Spleen (tissue), 7 donors: ENCODE results near the gene LAMP2.

ENCODE experiments used
- POLR2A ChIP-seq, 3 donors: fragments of 450-650 bp; IDR thresholded peaks; one replicate each; pipeline ENCODE4 v1.5.1; 2017; ENCODE audit warnings: antibody characterized with exemption in 3 of 3, mild to moderate bottlenecking in 1 of 3
- POLR2AphosphoS5 ChIP-seq, 3 donors: sonication (generic); formaldehyde crosslinking; IDR thresholded peaks; one replicate each; pipeline ENCODE4 v1.5.1; 2017; ENCODE audit warnings: antibody characterized with exemption in 3 of 3
- TF ChIP-seq, protein P1 (sequence below), 11 experiments: fragments of 200-600 bp in 7 of 11; fragments of 450-650 bp in 4 of 11; sonication (generic) in 4 of 11; IDR thresholded peaks in 8 of 11; conservative IDR thresholded peaks in 3 of 11; 1 replicate in 7 of 11; 2 replicates in 4 of 11; pipeline versions ENCODE4 v1.4.0 to v1.8.0; 2016 to 2021; ENCODE audit warnings: antibody characterized with exemption in 11 of 11, inconsistent platforms in 4 of 11, mild to moderate bottlenecking in 1 of 11
- donor health status: DM: no; HTN: no; CAD: no; lungs with moderate emphysema.
- donor health status: DM: no; HTN: no; CAD: no.
- donor health status: DM: no; HTN: no; CAD: no.

GRCh38 chrX:120452131-120452530 lies 17.0 kb downstream of the LAMP2 start:
- TF ChIP-seq, protein P1, sequence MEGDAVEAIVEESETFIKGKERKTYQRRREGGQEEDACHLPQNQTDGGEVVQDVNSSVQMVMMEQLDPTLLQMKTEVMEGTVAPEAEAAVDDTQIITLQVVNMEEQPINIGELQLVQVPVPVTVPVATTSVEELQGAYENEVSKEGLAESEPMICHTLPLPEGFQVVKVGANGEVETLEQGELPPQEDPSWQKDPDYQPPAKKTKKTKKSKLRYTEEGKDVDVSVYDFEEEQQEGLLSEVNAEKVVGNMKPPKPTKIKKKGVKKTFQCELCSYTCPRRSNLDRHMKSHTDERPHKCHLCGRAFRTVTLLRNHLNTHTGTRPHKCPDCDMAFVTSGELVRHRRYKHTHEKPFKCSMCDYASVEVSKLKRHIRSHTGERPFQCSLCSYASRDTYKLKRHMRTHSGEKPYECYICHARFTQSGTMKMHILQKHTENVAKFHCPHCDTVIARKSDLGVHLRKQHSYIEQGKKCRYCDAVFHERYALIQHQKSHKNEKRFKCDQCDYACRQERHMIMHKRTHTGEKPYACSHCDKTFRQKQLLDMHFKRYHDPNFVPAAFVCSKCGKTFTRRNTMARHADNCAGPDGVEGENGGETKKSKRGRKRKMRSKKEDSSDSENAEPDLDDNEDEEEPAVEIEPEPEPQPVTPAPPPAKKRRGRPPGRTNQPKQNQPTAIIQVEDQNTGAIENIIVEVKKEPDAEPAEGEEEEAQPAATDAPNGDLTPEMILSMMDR (IDR thresholded peaks at IDR 0.05 in 8 of 11, conservative IDR thresholded peaks at IDR 0.05 in 3 of 11), result peak in 3 of 11 experiments; percentile 11 to 32 (median 23)
- TF ChIP-seq POLR2AphosphoS5 (IDR thresholded peaks at IDR 0.05), result no peak
- no peak for TF ChIP-seq POLR2A (IDR thresholded peaks at IDR 0.05)
